ENCODE data around the gene FBXO22. TPM values are rescaled to one million over a fixed set of nuclear protein-coding genes. Genes with fewer than 3 reads are reported as not detected.
"Not testable (repeated sequence)": the region's sequence is repeated elsewhere in the genome, so short reads cannot be mapped to it uniquely, and the experiment has no call there.

FBXO22 gene
- total RNA-seq: 38.1 to 40.6 TPM (median 38.3 TPM) in 3 replicates

DNA sequence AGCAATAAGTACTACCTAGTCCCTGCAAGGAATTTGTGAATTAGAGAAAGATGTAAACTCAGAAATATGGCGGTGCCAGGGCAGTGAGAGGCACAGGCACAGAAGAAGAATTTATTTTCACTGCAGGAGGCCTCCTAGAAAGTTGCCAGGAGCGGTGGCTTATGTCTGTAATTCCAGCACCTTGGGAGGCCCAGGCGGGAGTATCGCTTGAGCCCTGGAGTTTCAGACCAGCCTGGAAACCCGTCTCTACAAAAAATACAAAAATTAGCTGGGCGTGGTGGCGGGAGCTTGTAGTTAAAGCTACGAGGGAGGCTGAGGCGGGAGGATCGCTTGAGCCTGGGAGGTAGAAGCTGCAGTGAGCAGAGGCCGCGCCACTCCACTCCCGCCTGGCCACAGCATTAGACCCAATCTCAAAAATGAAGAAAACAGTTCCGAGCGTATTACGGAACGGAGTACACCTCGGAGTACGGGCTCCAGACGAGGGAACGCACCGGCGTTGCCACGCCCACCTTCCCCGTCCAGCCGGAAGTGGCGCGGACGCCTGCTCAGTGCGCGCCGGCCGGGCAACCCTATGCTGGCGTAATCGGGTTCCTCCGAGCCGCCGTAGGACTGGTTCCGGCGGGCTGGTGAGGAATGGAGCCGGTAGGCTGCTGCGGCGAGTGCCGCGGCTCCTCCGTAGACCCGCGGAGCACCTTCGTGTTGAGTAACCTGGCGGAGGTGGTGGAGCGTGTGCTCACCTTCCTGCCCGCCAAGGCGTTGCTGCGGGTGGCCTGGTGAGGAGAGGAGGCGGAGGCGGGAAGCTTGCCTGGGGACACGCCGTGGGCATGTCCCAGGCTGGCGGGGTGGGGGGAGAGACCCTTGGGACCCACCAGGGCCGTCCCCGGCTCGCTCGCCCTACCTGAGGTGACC lies at the start of gene FBXO22:
Gene FBXO22 (plus strand): TSS at position 548 of the 909 bp plus-strand sequence. CDS start 86 bp downstream, at position 634.
- peak; percentile 85 to 90 for DNase-seq (ENCODE audit: low spot score in 2 of 2, unreplicated experiment in 2 of 2)
- TF ChIP-seq, protein P1, sequence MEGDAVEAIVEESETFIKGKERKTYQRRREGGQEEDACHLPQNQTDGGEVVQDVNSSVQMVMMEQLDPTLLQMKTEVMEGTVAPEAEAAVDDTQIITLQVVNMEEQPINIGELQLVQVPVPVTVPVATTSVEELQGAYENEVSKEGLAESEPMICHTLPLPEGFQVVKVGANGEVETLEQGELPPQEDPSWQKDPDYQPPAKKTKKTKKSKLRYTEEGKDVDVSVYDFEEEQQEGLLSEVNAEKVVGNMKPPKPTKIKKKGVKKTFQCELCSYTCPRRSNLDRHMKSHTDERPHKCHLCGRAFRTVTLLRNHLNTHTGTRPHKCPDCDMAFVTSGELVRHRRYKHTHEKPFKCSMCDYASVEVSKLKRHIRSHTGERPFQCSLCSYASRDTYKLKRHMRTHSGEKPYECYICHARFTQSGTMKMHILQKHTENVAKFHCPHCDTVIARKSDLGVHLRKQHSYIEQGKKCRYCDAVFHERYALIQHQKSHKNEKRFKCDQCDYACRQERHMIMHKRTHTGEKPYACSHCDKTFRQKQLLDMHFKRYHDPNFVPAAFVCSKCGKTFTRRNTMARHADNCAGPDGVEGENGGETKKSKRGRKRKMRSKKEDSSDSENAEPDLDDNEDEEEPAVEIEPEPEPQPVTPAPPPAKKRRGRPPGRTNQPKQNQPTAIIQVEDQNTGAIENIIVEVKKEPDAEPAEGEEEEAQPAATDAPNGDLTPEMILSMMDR (IDR thresholded peaks at IDR 0.05; ENCODE audit: unreplicated experiment): no peak
- Mint-ChIP-seq H3K36me3 (peaks cover 8% of the 10 kb centered on the region), H3K27me3 (ENCODE audit: low read depth) (no peaks in the 10 kb centered on the region), H3K4me3 (peak within 1 kb of the TSS; percentile 100), H3K9me3 (no peaks in the 10 kb centered on the region), H3K27ac (peak within 1 kb of the TSS; percentile 100), H3K4me1 (peaks cover 31% of the 10 kb centered on the region)

DNA sequence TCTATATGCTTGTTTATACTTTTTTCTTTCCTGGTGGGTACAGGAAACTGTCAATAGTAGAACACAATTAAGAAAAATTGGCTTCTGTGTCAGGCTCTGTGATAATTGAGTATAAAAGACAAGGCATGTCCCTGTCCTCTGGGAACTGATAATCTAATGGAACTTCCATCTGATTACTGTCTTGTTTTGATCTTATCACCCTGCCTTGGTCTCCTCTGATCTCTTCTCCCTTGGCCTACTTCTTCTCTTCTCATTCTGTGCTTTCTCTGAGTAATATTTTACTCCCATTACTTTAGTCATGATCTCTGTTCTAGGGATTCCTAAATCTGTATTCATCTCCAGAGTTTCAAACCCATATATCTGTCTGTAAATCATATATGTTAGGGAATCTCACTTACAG lies 45.8 kb upstream of the FBXO22 start:
- no peak for DNase-seq (ENCODE audit: low spot score in 2 of 2, unreplicated experiment in 2 of 2)
- Mint-ChIP-seq H3K27me3 (ENCODE audit: low read depth) (no peaks in the 10 kb centered on the region), H3K36me3 (peaks cover 32% of the 10 kb centered on the region), H3K27ac (no peak overlapping the region), H3K4me3 (no peak overlapping the region), H3K9me3 (no peaks in the 10 kb centered on the region), H3K4me1 (no peaks in the 10 kb centered on the region)
- TF ChIP-seq, protein P1 (IDR thresholded peaks at IDR 0.05; ENCODE audit: unreplicated experiment): no peak

DNA sequence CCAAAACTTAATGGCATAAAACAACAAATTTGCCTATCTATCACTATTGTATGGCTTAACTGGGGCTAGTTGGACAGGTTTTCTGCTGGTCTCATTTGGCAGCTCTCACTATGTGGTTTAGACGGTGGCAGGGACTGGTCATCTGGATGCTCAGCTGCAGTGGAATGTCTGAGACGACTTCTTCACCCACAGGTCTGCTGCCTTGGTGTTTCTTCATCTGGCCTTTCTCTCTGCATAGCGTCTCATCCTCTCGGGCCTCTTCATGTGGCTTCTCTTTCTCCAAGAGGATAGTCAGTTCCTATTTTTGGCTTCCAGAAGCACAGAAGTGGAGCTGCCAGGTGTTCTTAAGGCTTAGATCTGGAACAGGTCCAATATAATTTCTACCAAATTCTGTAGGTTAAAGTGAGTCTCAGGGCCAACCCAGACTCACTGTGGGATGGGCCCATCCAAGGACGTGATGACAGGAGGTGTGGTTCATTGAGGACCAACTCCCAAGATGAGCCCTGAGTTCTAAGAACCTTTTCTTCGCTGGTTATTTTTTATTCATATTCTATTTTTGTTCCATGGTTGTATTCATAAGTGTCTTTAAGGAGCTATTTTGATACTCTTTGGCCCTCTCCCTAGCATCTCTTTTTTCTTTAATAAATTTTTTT lies 41.8 kb upstream of the FBXO22 start:
- H3K4me1 Mint-ChIP-seq: peaks cover 10% of the 10 kb centered on the region
- H3K9me3 Mint-ChIP-seq: no peaks in the 10 kb centered on the region
- no peak for DNase-seq (ENCODE audit: low spot score in 2 of 2, unreplicated experiment in 2 of 2)
- H3K27me3 Mint-ChIP-seq (ENCODE audit: low read depth): no peaks in the 10 kb centered on the region
- H3K36me3 Mint-ChIP-seq: peaks cover 28% of the 10 kb centered on the region
- TF ChIP-seq, protein P1 (IDR thresholded peaks at IDR 0.05; ENCODE audit: unreplicated experiment): no peak
- no peak overlapping the region for H3K4me3 Mint-ChIP-seq
- no peak overlapping the region for H3K27ac Mint-ChIP-seq

DNA sequence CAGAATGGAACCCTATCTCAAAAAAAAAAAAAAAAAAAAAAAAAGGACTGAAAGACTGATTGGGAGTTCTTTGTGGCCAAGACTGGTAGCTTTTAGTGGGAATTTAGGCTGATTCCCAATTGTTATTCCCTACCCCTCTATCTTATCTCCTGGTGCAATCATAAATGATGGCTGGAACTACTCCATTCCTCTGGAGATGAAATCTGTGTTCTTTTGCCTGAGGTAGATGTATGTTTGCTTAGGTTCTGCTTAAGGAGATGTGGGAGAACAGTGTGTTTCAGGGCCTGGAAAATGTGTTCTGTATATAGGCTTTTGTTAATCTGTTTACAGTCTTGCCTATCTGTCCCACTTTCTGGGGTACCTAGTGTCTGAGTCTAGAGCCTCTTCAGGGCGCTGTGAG lies 40.9 kb upstream of the FBXO22 start:
- H3K4me1 Mint-ChIP-seq: peaks cover 10% of the 10 kb centered on the region
- H3K27me3 Mint-ChIP-seq (ENCODE audit: low read depth): no peaks in the 10 kb centered on the region
- no peak for DNase-seq (ENCODE audit: low spot score in 2 of 2, unreplicated experiment in 2 of 2)
- no peaks in the 10 kb centered on the region for H3K9me3 Mint-ChIP-seq
- peaks cover 24% of the 10 kb centered on the region for H3K36me3 Mint-ChIP-seq
- H3K27ac Mint-ChIP-seq: no peak overlapping the region
- TF ChIP-seq, protein P1 (IDR thresholded peaks at IDR 0.05; ENCODE audit: unreplicated experiment): no peak
- no peak overlapping the region for H3K4me3 Mint-ChIP-seq

DNA sequence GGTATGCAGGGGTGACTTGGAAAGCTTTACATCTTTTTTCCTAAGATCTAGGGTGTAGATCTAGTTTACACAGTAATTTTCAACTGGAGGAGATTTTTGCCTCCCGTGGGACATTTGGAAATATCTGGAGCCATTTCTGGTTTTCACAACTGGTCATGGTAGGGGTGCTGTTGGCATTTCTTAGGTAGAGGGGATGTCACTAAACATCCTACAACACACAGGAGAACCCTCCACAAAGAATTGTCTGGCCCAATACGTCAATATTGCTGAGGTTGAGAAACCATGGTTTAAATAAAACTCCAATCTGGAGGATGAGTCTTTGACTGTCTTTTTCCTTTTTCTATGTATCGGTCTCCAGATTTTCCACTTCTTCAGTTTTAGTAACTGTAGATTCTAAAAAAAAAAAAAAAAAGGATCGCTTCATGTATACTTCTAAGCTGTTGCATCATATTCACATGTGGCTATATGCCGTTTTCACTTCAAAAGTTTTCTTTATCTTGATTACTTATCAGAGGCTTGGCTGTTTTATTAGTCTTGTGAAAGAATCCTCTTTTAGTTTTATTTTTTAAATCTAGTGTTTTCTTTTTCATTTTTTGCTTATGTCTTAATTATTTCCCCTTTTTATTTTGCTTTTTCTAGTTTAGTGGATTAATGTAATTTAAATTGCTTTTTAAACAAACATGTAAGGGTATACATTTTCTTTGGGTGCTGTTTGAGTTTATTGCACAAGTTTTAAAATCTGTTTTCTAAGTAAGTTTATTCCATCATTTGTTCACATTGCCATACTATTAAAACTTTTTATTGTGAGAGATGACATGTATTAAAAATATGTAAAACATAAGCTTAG lies 39.2 kb upstream of the FBXO22 start:
- no peaks in the 10 kb centered on the region for H3K9me3 Mint-ChIP-seq
- TF ChIP-seq, protein P1 (IDR thresholded peaks at IDR 0.05; ENCODE audit: unreplicated experiment): no peak
- peak overlapping the region; percentile 39 for H3K27ac Mint-ChIP-seq
- no peak for DNase-seq (ENCODE audit: low spot score in 2 of 2, unreplicated experiment in 2 of 2)
- H3K36me3 Mint-ChIP-seq: peaks cover 17% of the 10 kb centered on the region
- peaks cover 10% of the 10 kb centered on the region for H3K4me1 Mint-ChIP-seq
- H3K4me3 Mint-ChIP-seq: no peak overlapping the region
- no peaks in the 10 kb centered on the region for H3K27me3 Mint-ChIP-seq (ENCODE audit: low read depth)

DNA sequence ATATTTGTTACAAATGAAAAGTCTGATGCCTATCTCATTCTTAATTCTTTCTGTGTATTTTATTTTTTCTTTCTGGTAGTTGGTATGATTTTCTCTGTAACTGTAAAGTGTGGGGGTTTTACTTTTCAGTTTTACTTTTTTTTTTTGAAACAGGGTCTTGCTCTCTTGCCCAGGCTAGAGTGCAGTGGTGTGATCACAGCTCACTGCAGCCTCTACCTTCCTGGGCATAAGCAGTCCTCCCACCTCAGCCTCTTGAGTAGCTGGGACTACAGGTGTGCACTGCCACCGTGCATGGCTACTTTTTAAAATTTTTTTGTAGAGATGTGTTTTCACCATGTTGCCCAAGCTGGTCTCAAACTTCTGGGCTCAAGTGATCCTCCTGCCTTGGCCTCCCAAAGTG lies 37.6 kb upstream of the FBXO22 start:
- not testable (repeated sequence) for H3K4me1 Mint-ChIP-seq; H3K27me3 Mint-ChIP-seq (ENCODE audit: low read depth); H3K4me3 Mint-ChIP-seq; H3K27ac Mint-ChIP-seq; H3K9me3 Mint-ChIP-seq; DNase-seq (ENCODE audit: low spot score in 2 of 2, unreplicated experiment in 2 of 2)
- H3K36me3 Mint-ChIP-seq: peaks cover 22% of the 10 kb centered on the region
